GM12878 (cell line): ENCODE results near the gene SENP3. TPM values are rescaled to one million over a fixed set of nuclear protein-coding genes. Genes with fewer than 3 reads are reported as not detected.

Experiments used
- EP300 ChIP-seq, 2 experiments: fragments of 150-350 bp in 1 of 2; IDR thresholded peaks; 2 replicates each; pipeline ENCODE4 v1.6.1; 2011 to 2012; ENCODE audit warnings: low read depth in 2 of 2, low read length in 2 of 2, borderline replicate concordance in 1 of 2, improper control_type of control experiment in 1 of 2, inconsistent platforms in 1 of 2; ENCODE audit not compliant: control insufficient read depth in 1 of 2
- HDGF ChIP-seq: fragments of 450-650 bp; IDR thresholded peaks from 2 replicates; pipeline ENCODE4 v1.6.1; 2016; ENCODE audit warnings: antibody characterized with exemption
- NBN ChIP-seq: fragments of 450-650 bp; IDR thresholded peaks from 2 replicates; pipeline ENCODE4 v1.6.1; 2016
- polyA plus RNA-seq, 11 experiments: library from polyadenylated mRNA; depleted of rRNA in 4 of 11; unstranded in 6 of 11; stranded (reverse) in 5 of 11; fragments of >200 nt; fragmentation: Nextera tagmentation in 4 of 11; fragmentation: Illumina TruSeq in 1 of 11; extraction: Ambion mirVana in 4 of 11; extraction: Trizol in 1 of 11; gene quantifications; 1 replicate in 1 of 11; 2 replicates in 10 of 11; pipeline versions ENCODE4 v1.2.1 to v1.2.3, GENCODE V29; 2011 to 2016; ENCODE audit warnings: inconsistent platforms in 2 of 11, missing spikeins in 2 of 11, low read depth in 1 of 11
- total RNA-seq, 4 experiments: library from RNA; depleted of rRNA in 3 of 4; stranded (reverse); fragments of >200 nt in 3 of 4; fragmentation: Illumina TruSeq in 1 of 4; extraction: Trizol in 1 of 4; gene quantifications; 2 replicates each; pipeline versions ENCODE4 v1.2.1 to v1.2.3, GENCODE V29; 2013 to 2021
- TF ChIP-seq, protein P1 (sequence below): fragments of 450-650 bp; IDR thresholded peaks from 2 replicates; pipeline ENCODE4 v1.6.1; 2017; ENCODE audit warnings: mild to moderate bottlenecking, moderate library complexity

SENP3 gene
- total and polyA plus RNA-seq, 10 of the 15 experiments (the other 5 are each of a cell fraction or from before 2014, with no cell fraction given): 1.8 to 113 (median 72.3) TPM

DNA sequence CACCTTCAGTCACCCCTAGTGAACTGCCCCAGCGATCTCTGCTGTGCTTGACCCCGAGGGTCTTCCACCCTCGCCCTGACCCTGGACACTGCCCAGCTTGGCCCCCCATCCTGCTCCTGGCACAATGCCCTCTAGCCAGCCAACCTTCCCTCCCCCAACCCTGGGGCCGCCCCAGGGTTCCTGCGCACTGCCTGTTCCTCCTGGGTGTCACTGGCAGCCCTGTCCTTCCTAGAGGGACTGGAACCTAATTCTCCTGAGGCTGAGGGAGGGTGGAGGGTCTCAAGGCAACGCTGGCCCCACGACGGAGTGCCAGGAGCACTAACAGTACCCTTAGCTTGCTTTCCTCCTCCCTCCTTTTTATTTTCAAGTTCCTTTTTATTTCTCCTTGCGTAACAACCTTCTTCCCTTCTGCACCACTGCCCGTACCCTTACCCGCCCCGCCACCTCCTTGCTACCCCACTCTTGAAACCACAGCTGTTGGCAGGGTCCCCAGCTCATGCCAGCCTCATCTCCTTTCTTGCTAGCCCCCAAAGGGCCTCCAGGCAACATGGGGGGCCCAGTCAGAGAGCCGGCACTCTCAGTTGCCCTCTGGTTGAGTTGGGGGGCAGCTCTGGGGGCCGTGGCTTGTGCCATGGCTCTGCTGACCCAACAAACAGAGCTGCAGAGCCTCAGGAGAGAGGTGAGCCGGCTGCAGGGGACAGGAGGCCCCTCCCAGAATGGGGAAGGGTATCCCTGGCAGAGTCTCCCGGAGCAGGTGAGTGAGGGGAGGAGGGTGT is 3.0 kb upstream of the SENP3 start, which contains the start of gene TNFSF13 (continued):
- TF ChIP-seq NBN (0 out of 2 replicates have a peak, but pooled peaks have one; percentile 2), HDGF (0 out of 2 replicates have a peak, but pooled peaks have one; percentile 66), EP300 (IDR thresholded peaks at IDR 0.05; ENCODE audit: borderline replicate concordance in 1 of 2, control insufficient read depth in 1 of 2, low read depth in 2 of 2, low read length in 2 of 2) (no peak)
- TF ChIP-seq, protein P1, sequence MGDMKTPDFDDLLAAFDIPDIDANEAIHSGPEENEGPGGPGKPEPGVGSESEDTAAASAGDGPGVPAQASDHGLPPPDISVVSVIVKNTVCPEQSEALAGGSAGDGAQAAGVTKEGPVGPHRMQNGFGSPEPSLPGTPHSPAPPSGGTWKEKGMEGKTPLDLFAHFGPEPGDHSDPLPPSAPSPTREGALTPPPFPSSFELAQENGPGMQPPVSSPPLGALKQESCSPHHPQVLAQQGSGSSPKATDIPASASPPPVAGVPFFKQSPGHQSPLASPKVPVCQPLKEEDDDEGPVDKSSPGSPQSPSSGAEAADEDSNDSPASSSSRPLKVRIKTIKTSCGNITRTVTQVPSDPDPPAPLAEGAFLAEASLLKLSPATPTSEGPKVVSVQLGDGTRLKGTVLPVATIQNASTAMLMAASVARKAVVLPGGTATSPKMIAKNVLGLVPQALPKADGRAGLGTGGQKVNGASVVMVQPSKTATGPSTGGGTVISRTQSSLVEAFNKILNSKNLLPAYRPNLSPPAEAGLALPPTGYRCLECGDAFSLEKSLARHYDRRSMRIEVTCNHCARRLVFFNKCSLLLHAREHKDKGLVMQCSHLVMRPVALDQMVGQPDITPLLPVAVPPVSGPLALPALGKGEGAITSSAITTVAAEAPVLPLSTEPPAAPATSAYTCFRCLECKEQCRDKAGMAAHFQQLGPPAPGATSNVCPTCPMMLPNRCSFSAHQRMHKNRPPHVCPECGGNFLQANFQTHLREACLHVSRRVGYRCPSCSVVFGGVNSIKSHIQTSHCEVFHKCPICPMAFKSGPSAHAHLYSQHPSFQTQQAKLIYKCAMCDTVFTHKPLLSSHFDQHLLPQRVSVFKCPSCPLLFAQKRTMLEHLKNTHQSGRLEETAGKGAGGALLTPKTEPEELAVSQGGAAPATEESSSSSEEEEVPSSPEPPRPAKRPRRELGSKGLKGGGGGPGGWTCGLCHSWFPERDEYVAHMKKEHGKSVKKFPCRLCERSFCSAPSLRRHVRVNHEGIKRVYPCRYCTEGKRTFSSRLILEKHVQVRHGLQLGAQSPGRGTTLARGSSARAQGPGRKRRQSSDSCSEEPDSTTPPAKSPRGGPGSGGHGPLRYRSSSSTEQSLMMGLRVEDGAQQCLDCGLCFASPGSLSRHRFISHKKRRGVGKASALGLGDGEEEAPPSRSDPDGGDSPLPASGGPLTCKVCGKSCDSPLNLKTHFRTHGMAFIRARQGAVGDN: no peak
